ENCODE data around the gene SLC35A3. TPM values are rescaled to one million over a fixed set of nuclear protein-coding genes. Genes with fewer than 3 reads are reported as not detected.

Gene SLC35A3
- total RNA-seq, 1 experiment from 2014 or later, result 21.6 TPM

DNA sequence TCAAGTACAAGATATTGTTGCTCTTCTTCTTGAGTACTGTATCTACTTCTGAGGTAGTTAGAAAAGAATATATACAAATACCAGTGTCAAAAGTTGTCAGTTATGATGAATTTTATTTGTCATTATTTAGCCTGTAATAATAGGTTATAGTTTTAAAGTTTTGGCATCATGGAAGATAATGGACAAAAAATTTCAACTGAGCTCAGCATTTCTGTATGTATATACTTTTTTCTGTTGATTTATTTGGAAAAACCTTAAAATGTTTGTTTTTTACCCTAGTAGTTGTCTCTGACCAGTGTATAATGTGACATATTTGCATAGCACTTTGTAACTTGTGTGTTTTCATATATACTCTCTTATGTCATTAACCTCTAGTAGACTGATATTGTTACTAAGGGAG lies 11.1 kb downstream of the SLC35A3 start:
- Histone ChIP-seq H4K20me1 (ENCODE audit: insufficient read depth) (no peaks in the 10 kb centered on the region; the same call in 1 of the 2 replicates), H3K4me1 (ENCODE audit: control insufficient read depth in 1 of 2, insufficient read depth in 2 of 2, low read length in 2 of 2) (peaks cover 0 to 2% of the 10 kb centered on the region in 2 experiments; a peak in 2 of 4 replicates), H2AFZ (ENCODE audit: low read depth, low read length, poor library complexity, severe bottlenecking) (no peak overlapping the region), H3K36me3 (ENCODE audit: control insufficient read depth in 1 of 2, insufficient read depth in 2 of 2, low read length in 2 of 2) (no peaks in the 10 kb centered on the region), H3K27me3 (ENCODE audit: insufficient read depth, low read length) (no peaks in the 10 kb centered on the region), H3K4me2 (ENCODE audit: low read length) (no peak overlapping the region), H3K9me2 (ENCODE audit: insufficient read depth) (no peaks in the 10 kb centered on the region), H3K27ac (ENCODE audit: low read depth, low read length) (no peak overlapping the region), H3K4me3 (replicated peaks in 1 of 2; ENCODE audit: low read depth in 1 of 2, low read length in 2 of 2) (no peak overlapping the region), H3K9ac (ENCODE audit: low read length) (no peak overlapping the region), H3K79me2 (ENCODE audit: insufficient read depth, low read length) (peaks cover 40% of the 10 kb centered on the region), H3K9me3 (ENCODE audit: control insufficient read depth in 1 of 2, insufficient read depth in 1 of 2, low read depth in 1 of 2, low read length in 2 of 2) (no peaks in the 10 kb centered on the region)
- TF ChIP-seq EGR1 (IDR thresholded peaks at IDR 0.05; ENCODE audit: low read depth) (no peak), RAD21 (IDR thresholded peaks at IDR 0.05; ENCODE audit: low read depth) (no peak), EZH2 (IDR thresholded peaks at IDR 0.05) (no peak), FOSL1 (IDR thresholded peaks at IDR 0.05; ENCODE audit: low read depth) (no peak), SRF (IDR thresholded peaks at IDR 0.05; ENCODE audit: low read depth) (no peak), TCF7L2 (IDR thresholded peaks at IDR 0.05; ENCODE audit: borderline replicate concordance, extremely low read depth, insufficient read depth, insufficient read length) (no peak), SP1 (IDR thresholded peaks at IDR 0.05; ENCODE audit: low read depth) (no peak), ZNF274 (IDR thresholded peaks at IDR 0.05; ENCODE audit: low read depth, low read length) (no peak), CEBPB (IDR thresholded peaks at IDR 0.05; ENCODE audit: low read depth) (no peak), EZH2phosphoT487 (IDR thresholded peaks at IDR 0.05; ENCODE audit: borderline replicate concordance) (no peak), JUND (IDR thresholded peaks at IDR 0.05) (no peak), POLR2A (IDR thresholded peaks at IDR 0.05; ENCODE audit: borderline replicate concordance, extremely low read depth, insufficient read depth, insufficient read length) (no peak)
- TF ChIP-seq, protein P1, sequence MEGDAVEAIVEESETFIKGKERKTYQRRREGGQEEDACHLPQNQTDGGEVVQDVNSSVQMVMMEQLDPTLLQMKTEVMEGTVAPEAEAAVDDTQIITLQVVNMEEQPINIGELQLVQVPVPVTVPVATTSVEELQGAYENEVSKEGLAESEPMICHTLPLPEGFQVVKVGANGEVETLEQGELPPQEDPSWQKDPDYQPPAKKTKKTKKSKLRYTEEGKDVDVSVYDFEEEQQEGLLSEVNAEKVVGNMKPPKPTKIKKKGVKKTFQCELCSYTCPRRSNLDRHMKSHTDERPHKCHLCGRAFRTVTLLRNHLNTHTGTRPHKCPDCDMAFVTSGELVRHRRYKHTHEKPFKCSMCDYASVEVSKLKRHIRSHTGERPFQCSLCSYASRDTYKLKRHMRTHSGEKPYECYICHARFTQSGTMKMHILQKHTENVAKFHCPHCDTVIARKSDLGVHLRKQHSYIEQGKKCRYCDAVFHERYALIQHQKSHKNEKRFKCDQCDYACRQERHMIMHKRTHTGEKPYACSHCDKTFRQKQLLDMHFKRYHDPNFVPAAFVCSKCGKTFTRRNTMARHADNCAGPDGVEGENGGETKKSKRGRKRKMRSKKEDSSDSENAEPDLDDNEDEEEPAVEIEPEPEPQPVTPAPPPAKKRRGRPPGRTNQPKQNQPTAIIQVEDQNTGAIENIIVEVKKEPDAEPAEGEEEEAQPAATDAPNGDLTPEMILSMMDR (IDR thresholded peaks at IDR 0.05 in 2 of 3, conservative IDR thresholded peaks at IDR 0.05 in 1 of 3; ENCODE audit: borderline replicate concordance in 1 of 3, insufficient read depth in 1 of 3, low read depth in 2 of 3, low read length in 2 of 3), result no peak
- ChIA-PET RAD21 (ENCODE audit: low non-redundant PET in 1 of 2, low total read pairs in 2 of 2, uncharacterized antibody in 2 of 2, unreplicated experiment in 2 of 2) (no interaction called here), POLR2A (no interaction called here), CTCF (no interaction called here)
- intact Hi-C loops (cut with micrococcal nuclease), result no loop called here
- no peak for DNase-seq (ENCODE audit: low read depth, low spot score)
- no peak for ATAC-seq
- BruUV-seq (replicated peaks), result no TSS peak
